GM12891 (cell line): ENCODE data around the gene STRIT1.

Source experiments
- PAX5 ChIP-seq: IDR thresholded peaks from 2 replicates; pipeline ENCODE4 v1.6.1; 2011; ENCODE audit warnings: low read length, moderate library complexity, mild to moderate bottlenecking; ENCODE audit not compliant: insufficient read depth, severe bottlenecking
- POLR2A ChIP-seq: IDR thresholded peaks from 2 replicates; pipeline ENCODE4 v1.6.1; 2011; ENCODE audit warnings: low read depth, low read length, control low read depth
- POU2F2 ChIP-seq: IDR thresholded peaks from 2 replicates; pipeline ENCODE4 v1.6.1; 2011; ENCODE audit warnings: low read depth, mild to moderate bottlenecking, control low read depth, low read length, moderate library complexity

DNA sequence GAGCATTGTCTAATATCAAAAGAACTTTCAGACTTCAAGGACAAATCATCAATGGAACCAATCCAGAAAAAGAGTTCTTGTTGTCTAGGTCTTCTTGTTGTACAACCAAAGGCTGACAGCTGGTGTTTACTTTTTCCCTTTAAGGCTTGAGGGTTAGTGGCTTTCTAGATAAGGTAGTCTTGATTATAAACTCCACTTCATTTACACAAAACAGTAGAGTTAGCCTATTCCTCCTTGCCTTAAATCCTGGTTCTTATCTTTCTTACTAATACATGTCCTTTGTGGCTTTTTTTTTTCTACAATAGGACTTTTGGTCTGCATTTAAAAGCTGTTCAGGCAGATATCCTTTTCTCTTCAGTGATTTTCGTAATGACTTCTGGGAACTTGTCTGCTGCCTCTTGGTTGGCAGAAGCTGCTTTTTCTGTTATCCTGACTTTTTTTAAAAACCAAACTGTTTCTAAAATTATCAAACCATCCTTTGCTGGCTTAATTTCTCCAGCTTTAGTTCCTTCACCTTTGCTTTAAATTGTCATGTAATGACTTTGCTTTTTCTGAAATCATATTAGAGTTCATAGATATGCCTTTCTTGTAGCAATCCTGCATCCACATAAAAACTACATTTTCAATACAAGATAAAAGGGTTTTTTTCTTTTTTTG, 44.8 kb downstream of the STRIT1 start:
- TF ChIP-seq POU2F2: no peak
- TF ChIP-seq POLR2A: no peak
- TF ChIP-seq PAX5: no peak
